MCF 10A (cell line): Measurements from ENCODE around the gene NELL1. TPM values are rescaled to one million over a fixed set of nuclear protein-coding genes. Genes with fewer than 3 reads are reported as not detected.

Experiments used
- BruUV-seq: library from RNA; stranded (reverse); fragments of 400-500 nt; replicated peaks from 2 replicates; lab custom pipeline; 2021; lab: Mats Ljungman, UMichigan
- CTCF ChIA-PET: fragments of 300-600 bp; sonication (Branson Sonifier 250); formaldehyde crosslinking; extraction: SDS; loops from one replicate; lab custom pipeline; 2021; ENCODE audit warnings: antibody characterized with exemption, inconsistent platforms; lab: Yijun Ruan, JAX
- POLR2A ChIA-PET: fragments of 300-600, 350-650 bp; sonication (Branson Sonifier 250); formaldehyde crosslinking; extraction: SDS; loops from one replicate; lab custom pipeline; 2020; ENCODE audit warnings: antibody characterized with exemption, inconsistent platforms; lab: Yijun Ruan, JAX
- DNase-seq: peaks from one replicate; pipeline ENCODE4 v3.0.0-alpha.2; 2018; ENCODE audit not compliant: unreplicated experiment
- H3K27ac Mint-ChIP-seq: one replicate; pipeline ENCODE4 v1.8.0; 2022; ENCODE audit warnings: mild to moderate bottlenecking, low read depth, mixed read lengths; ENCODE audit not compliant: unreplicated experiment
- H3K27me3 Mint-ChIP-seq: one replicate; pipeline ENCODE4 v1.8.0; 2022; ENCODE audit warnings: mixed read lengths; ENCODE audit not compliant: insufficient read depth, unreplicated experiment
- H3K36me3 Mint-ChIP-seq: one replicate; pipeline ENCODE4 v1.8.0; 2022; ENCODE audit warnings: mild to moderate bottlenecking, moderate library complexity, mixed read lengths; ENCODE audit not compliant: insufficient read depth, unreplicated experiment
- H3K4me1 Mint-ChIP-seq: one replicate; pipeline ENCODE4 v1.8.0; 2022; ENCODE audit warnings: mixed read lengths; ENCODE audit not compliant: insufficient read depth, unreplicated experiment
- H3K4me3 Mint-ChIP-seq: one replicate; pipeline ENCODE4 v1.8.0; 2022; ENCODE audit warnings: mild to moderate bottlenecking, moderate library complexity, mixed read lengths; ENCODE audit not compliant: unreplicated experiment
- H3K9me3 Mint-ChIP-seq: one replicate; pipeline ENCODE4 v1.8.0; 2022; ENCODE audit warnings: mixed read lengths; ENCODE audit not compliant: unreplicated experiment
- CTCF ChIP-seq: fragments of 200-600 bp; IDR thresholded peaks from one replicate; pipeline ENCODE4 v1.8.0; 2022; ENCODE audit warnings: antibody characterized with exemption, mild to moderate bottlenecking; ENCODE audit not compliant: unreplicated experiment
- intact Hi-C: fragments of 100-400 bp; cut with micrococcal nuclease; formaldehyde crosslinking; loops from 2 replicates; pipeline ENCODE4 v1.14.1; 2022
- total RNA-seq: library from RNA; stranded (reverse); gene quantifications from 2 replicates; pipeline ENCODE4 v1.2.3, GENCODE V29; 2022

The NELL1 gene
- total RNA-seq, 1 experiment from 2014 or later = not detected

- H3K4me3 Mint-ChIP-seq = no peak overlapping the region
- H3K36me3 Mint-ChIP-seq = peaks cover 7% of the 10 kb centered on the region
- intact Hi-C loops = no loop called here
- peaks cover 51% of the 10 kb centered on the region for H3K9me3 Mint-ChIP-seq
- H3K27me3 Mint-ChIP-seq = no peaks in the 10 kb centered on the region
- no TSS peak for BruUV-seq
- no peaks in the 10 kb centered on the region for H3K4me1 Mint-ChIP-seq
- no peak for DNase-seq
- ChIA-PET POLR2A (no interaction called here), CTCF (interaction anchor here (1.0 kb wide), 1 partner anchor 347 kb away, joined by 3 read pairs; no protein-coding TSS in a partner anchor)
- no peak overlapping the region for H3K27ac Mint-ChIP-seq
- TF ChIP-seq CTCF = no peak
These were observed 348.9 kb downstream of the NELL1 start for GRCh38 chr11:21018248-21018647.

- intact Hi-C loops = no loop called here
- DNase-seq = no peak
- no peaks in the 10 kb centered on the region for H3K36me3 Mint-ChIP-seq
- H3K27ac Mint-ChIP-seq = no peak overlapping the region
- no peaks in the 10 kb centered on the region for H3K4me1 Mint-ChIP-seq
- H3K27me3 Mint-ChIP-seq = no peaks in the 10 kb centered on the region
- H3K9me3 Mint-ChIP-seq = peaks cover 13% of the 10 kb centered on the region
- ChIA-PET CTCF (no interaction called here), POLR2A (no interaction called here)
- no peak overlapping the region for H3K4me3 Mint-ChIP-seq
- BruUV-seq = no TSS peak
- no peak for TF ChIP-seq CTCF
These were observed 357.3 kb downstream of the NELL1 start for GRCh38 chr11:21026685-21027084.

GRCh38 chr11:21037850-21038249 is 368.5 kb downstream of the NELL1 start:
- H3K4me3 Mint-ChIP-seq = no peak overlapping the region
- peaks cover 22% of the 10 kb centered on the region for H3K9me3 Mint-ChIP-seq
- no TSS peak for BruUV-seq
- ChIA-PET POLR2A (no interaction called here), CTCF (no interaction called here)
- H3K4me1 Mint-ChIP-seq = no peaks in the 10 kb centered on the region
- H3K27me3 Mint-ChIP-seq = no peaks in the 10 kb centered on the region
- no peak for DNase-seq
- intact Hi-C loops = no loop called here
- H3K27ac Mint-ChIP-seq = no peak overlapping the region
- no peak for TF ChIP-seq CTCF
- no peaks in the 10 kb centered on the region for H3K36me3 Mint-ChIP-seq

GRCh38 chr11:21038801-21039200 is 369.4 kb downstream of the NELL1 start:
- Mint-ChIP-seq H3K36me3 (no peaks in the 10 kb centered on the region), H3K27me3 (no peaks in the 10 kb centered on the region), H3K27ac (no peak overlapping the region), H3K4me1 (no peaks in the 10 kb centered on the region), H3K9me3 (peaks cover 17% of the 10 kb centered on the region), H3K4me3 (no peak overlapping the region)
- intact Hi-C loops = no loop called here
- BruUV-seq = no TSS peak
- no peak for TF ChIP-seq CTCF
- ChIA-PET POLR2A (no interaction called here), CTCF (no interaction called here)
- no peak for DNase-seq
